Measurements from ENCODE around the gene DMRT1.

DMRT1 gene

DNA sequence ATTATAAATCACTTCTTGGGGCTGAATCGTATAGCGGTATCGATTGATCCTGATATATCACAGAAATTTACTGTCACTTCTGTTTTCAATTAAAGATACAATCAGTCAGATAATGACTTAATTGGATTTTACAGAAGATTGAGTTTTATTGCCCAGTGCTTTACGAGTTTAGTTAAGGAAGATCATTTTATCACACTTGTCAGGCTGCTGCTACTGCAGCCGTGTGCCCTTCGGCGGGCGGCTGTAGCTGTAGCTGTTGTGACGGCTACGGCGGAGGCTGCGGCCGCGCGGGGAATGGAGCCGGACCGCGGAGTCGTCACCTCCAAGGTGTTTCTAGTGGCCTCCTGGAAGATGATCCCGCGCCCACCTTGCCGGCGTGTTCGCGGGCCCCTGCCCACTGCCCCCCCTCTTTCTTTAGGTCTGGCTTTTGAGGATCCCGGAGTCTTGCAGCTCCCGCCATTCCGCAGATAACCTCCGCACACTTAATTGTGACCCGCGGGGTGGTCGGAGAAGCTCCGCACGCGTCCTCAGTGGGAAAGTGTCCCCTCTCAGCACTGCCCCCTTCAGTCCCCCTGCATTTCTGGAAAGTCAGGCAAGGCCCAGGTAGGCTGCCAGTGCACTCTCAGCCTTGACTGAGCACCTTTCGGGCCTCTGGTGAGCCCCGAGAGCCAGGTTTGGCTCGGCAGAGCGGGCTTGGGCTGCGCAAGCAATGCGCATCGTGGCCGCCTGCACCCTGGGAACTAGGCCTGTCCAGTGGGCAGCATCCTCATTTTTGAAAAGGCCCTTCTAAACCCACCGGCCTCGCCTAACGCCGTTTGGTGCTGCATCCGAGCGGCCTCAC, 128.0 kb downstream of the DMRT1 start (continued):
- TF ChIP-seq ZNF157 (tag by site-specific recombination; IDR thresholded peaks at IDR 0.05): no peak
- TF ChIP-seq ZNF19 (tag by site-specific recombination; IDR thresholded peaks at IDR 0.05; ENCODE audit: low read depth): no peak
- TF ChIP-seq ZNF302 (tag by site-specific recombination; IDR thresholded peaks at IDR 0.05; ENCODE audit: low read depth): no peak
- TF ChIP-seq HOXC10 (CRISPR knock-in tag; IDR thresholded peaks at IDR 0.05): no peak
- no peak for TF ChIP-seq ZNF175 (tag by site-specific recombination; IDR thresholded peaks at IDR 0.05)
- 0 out of 2 replicates have a peak, but pooled peaks have one; percentile 52 for TF ChIP-seq KLF10 (tag by site-specific recombination; IDR thresholded peaks at IDR 0.05)
- TF ChIP-seq ZNF133 (tag by site-specific recombination; IDR thresholded peaks at IDR 0.05): no peak
- TF ChIP-seq ZBTB48 (tag by site-specific recombination; IDR thresholded peaks at IDR 0.05): no peak
- TF ChIP-seq ZNF561 (tag by site-specific recombination; IDR thresholded peaks at IDR 0.05; ENCODE audit: borderline replicate concordance): no peak
- no peak for TF ChIP-seq KLF7 (tag by site-specific recombination; IDR thresholded peaks at IDR 0.05; ENCODE audit: borderline replicate concordance)
- no peak for TF ChIP-seq ZSCAN16 (tag by site-specific recombination; IDR thresholded peaks at IDR 0.05)
- no peak for TF ChIP-seq ZNF16 (tag by site-specific recombination; IDR thresholded peaks at IDR 0.05; ENCODE audit: low read depth)
- TF ChIP-seq ZNF510 (tag by site-specific recombination; IDR thresholded peaks at IDR 0.05; ENCODE audit: insufficient replicate concordance): no peak
- no peak for TF ChIP-seq ZNF776 (tag by site-specific recombination; IDR thresholded peaks at IDR 0.05; ENCODE audit: borderline replicate concordance)
- TF ChIP-seq, protein P1, sequence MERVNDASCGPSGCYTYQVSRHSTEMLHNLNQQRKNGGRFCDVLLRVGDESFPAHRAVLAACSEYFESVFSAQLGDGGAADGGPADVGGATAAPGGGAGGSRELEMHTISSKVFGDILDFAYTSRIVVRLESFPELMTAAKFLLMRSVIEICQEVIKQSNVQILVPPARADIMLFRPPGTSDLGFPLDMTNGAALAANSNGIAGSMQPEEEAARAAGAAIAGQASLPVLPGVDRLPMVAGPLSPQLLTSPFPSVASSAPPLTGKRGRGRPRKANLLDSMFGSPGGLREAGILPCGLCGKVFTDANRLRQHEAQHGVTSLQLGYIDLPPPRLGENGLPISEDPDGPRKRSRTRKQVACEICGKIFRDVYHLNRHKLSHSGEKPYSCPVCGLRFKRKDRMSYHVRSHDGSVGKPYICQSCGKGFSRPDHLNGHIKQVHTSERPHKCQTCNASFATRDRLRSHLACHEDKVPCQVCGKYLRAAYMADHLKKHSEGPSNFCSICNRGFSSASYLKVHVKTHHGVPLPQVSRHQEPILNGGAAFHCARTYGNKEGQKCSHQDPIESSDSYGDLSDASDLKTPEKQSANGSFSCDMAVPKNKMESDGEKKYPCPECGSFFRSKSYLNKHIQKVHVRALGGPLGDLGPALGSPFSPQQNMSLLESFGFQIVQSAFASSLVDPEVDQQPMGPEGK (tag by site-specific recombination; IDR thresholded peaks at IDR 0.05): no peak
- TF ChIP-seq, protein P2, sequence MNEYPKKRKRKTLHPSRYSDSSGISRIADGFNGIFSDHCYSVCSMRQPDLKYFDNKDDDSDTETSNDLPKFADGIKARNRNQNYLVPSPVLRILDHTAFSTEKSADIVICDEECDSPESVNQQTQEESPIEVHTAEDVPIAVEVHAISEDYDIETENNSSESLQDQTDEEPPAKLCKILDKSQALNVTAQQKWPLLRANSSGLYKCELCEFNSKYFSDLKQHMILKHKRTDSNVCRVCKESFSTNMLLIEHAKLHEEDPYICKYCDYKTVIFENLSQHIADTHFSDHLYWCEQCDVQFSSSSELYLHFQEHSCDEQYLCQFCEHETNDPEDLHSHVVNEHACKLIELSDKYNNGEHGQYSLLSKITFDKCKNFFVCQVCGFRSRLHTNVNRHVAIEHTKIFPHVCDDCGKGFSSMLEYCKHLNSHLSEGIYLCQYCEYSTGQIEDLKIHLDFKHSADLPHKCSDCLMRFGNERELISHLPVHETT (tag by site-specific recombination; IDR thresholded peaks at IDR 0.05): no peak
- TF ChIP-seq ZNF571 (tag by site-specific recombination; IDR thresholded peaks at IDR 0.05): no peak
- no peak for TF ChIP-seq ZNF792 (tag by site-specific recombination; IDR thresholded peaks at IDR 0.05)
- no peak for TF ChIP-seq ZNF514 (tag by site-specific recombination; IDR thresholded peaks at IDR 0.05)
- no peak for TF ChIP-seq ZNF701 (tag by site-specific recombination; IDR thresholded peaks at IDR 0.05)
- no peak for TF ChIP-seq ZNF121 (tag by site-specific recombination; IDR thresholded peaks at IDR 0.05)
- TF ChIP-seq ZNF48 (tag by site-specific recombination; IDR thresholded peaks at IDR 0.05): no peak
- TF ChIP-seq, protein P3, sequence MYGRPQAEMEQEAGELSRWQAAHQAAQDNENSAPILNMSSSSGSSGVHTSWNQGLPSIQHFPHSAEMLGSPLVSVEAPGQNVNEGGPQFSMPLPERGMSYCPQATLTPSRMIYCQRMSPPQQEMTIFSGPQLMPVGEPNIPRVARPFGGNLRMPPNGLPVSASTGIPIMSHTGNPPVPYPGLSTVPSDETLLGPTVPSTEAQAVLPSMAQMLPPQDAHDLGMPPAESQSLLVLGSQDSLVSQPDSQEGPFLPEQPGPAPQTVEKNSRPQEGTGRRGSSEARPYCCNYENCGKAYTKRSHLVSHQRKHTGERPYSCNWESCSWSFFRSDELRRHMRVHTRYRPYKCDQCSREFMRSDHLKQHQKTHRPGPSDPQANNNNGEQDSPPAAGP (tag by site-specific recombination; IDR thresholded peaks at IDR 0.05): no peak
- no peak for TF ChIP-seq ZNF350 (tag by site-specific recombination; IDR thresholded peaks at IDR 0.05)
- TF ChIP-seq ZXDB (tag by site-specific recombination; IDR thresholded peaks at IDR 0.05): peak; percentile 44; the same call in 1 of the 2 replicates
- TF ChIP-seq, protein P4, sequence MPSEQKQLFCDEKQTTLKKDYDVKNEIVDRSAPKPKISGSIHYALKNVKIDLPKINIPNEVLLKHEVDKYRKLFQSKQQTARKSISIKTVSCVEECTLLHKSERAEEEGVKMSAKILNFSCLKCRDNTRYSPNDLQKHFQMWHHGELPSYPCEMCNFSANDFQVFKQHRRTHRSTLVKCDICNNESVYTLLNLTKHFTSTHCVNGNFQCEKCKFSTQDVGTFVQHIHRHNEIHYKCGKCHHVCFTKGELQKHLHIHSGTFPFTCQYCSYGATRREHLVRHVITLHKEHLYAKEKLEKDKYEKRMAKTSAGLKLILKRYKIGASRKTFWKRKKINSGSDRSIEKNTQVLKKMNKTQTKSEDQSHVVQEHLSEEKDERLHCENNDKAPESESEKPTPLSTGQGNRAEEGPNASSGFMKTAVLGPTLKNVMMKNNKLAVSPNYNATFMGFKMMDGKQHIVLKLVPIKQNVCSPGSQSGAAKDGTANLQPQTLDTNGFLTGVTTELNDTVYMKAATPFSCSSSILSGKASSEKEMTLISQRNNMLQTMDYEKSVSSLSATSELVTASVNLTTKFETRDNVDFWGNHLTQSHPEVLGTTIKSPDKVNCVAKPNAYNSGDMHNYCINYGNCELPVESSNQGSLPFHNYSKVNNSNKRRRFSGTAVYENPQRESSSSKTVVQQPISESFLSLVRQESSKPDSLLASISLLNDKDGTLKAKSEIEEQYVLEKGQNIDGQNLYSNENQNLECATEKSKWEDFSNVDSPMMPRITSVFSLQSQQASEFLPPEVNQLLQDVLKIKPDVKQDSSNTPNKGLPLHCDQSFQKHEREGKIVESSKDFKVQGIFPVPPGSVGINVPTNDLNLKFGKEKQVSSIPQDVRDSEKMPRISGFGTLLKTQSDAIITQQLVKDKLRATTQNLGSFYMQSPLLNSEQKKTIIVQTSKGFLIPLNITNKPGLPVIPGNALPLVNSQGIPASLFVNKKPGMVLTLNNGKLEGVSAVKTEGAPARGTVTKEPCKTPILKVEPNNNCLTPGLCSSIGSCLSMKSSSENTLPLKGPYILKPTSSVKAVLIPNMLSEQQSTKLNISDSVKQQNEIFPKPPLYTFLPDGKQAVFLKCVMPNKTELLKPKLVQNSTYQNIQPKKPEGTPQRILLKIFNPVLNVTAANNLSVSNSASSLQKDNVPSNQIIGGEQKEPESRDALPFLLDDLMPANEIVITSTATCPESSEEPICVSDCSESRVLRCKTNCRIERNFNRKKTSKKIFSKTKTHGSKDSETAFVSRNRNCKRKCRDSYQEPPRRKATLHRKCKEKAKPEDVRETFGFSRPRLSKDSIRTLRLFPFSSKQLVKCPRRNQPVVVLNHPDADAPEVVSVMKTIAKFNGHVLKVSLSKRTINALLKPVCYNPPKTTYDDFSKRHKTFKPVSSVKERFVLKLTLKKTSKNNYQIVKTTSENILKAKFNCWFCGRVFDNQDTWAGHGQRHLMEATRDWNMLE (tag by site-specific recombination; conservative IDR thresholded peaks at IDR 0.05; ENCODE audit: low read depth): no peak
- TF ChIP-seq ZNF214 (tag by site-specific recombination; IDR thresholded peaks at IDR 0.05; ENCODE audit: borderline replicate concordance): no peak
- 0 out of 2 replicates have a peak, but pooled peaks have one; percentile 10 for TF ChIP-seq ZNF596 (tag by site-specific recombination; IDR thresholded peaks at IDR 0.05)
- TF ChIP-seq ZNF747 (tag by site-specific recombination; IDR thresholded peaks at IDR 0.05): no peak
- 0 out of 2 replicates have a peak, but pooled peaks have one; percentile 29 for TF ChIP-seq BCL11A (tag by site-specific recombination; IDR thresholded peaks at IDR 0.05; ENCODE audit: low read depth)
- TF ChIP-seq MZF1 (tag by site-specific recombination; IDR thresholded peaks at IDR 0.05; ENCODE audit: borderline replicate concordance): no peak
- TF ChIP-seq ZNF292 (tag by site-specific recombination; IDR thresholded peaks at IDR 0.05; ENCODE audit: borderline replicate concordance, low read depth): no peak

All from HEK293 (cell line).